K562 treated with DMSO at 1 percent for 12 hours (cell line): ENCODE data around the gene GSAP. TPM values are rescaled to one million over a fixed set of nuclear protein-coding genes. Genes with fewer than 3 reads are reported as not detected.

Experiments used
- total RNA-seq: library from RNA; unstranded; fragments of 300-600 nt; gene quantifications from 2 replicates; pipeline ENCODE4 v1.2.3, GENCODE V29; 2022; ENCODE audit not compliant: insufficient read depth

The GSAP gene
- total RNA-seq: not detected in 2 replicates

GRCh38 chr7:77415823-77416620 is at the start of gene GSAP:
Gene GSAP (minus strand): TSS chr7:77416349. CDS start chr7:77416321, 28 bp downstream.

Other genes starting within 250 kb of the GSAP start
- not detected in 2 replicates for gene FGL2, start 216.5 kb downstream of the GSAP start, total RNA-seq
- gene PTPN12, start 120.9 kb upstream of the GSAP start, total RNA-seq: 17.9 and 46.4 TPM in 2 replicates